GM19463 (cell line): ENCODE measurements around the gene PRPS1.
"Not testable (repeated sequence)": the region's sequence is repeated elsewhere in the genome, so short reads cannot be mapped to it uniquely, and the experiment has no call there.

ENCODE experiments used
- ATAC-seq: cut with Tn5 transposase; IDR thresholded peaks from one replicate; pipeline ENCODE4 v1.9.1; 2021; ENCODE audit warnings: mild to moderate bottlenecking, moderate library complexity; ENCODE audit not compliant: unreplicated experiment

Gene PRPS1

DNA sequence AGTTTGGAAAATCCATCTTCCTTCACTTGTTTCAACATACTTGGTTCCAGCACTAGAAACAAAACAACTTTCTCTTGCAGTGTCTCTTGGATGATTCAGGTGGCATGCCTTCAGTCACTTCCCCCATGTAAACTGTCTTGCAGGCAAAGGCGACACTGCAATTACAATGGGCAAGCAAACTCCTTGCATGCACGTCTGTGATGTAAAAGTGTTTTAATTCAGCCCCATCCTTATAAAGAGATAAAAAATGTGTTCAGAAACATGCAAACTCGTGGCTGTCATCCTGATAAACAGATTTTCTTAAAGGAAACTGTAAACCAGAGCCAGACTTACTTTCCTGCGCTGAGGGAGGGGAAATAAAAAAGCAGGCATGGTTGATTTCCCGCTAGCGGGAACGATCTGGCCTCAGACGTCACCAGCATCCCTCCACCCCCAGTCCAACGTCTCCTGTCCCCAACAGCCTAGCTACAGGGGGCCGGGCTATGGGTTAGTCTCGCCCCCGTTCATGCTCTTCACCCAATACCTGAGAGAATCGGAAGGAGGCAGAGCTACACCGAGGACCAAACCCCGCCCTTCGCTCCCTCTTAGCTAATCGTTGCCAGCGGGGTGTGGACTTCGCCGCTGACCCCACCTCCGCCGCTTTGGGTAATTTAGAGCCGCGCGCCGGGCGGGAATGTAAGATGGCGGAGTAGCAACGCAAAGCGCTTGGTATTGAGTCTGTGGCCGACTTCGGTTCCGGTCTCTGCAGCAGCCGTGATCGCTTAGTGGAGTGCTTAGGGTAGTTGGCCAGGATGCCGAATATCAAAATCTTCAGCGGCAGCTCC, at the start of gene PRPS1:
PRPS1 (plus strand) TSS at position 673 of the 824 bp plus-strand sequence; CDS start at position 792, 119 bp downstream.
- peak; percentile 99 for ATAC-seq

DNA sequence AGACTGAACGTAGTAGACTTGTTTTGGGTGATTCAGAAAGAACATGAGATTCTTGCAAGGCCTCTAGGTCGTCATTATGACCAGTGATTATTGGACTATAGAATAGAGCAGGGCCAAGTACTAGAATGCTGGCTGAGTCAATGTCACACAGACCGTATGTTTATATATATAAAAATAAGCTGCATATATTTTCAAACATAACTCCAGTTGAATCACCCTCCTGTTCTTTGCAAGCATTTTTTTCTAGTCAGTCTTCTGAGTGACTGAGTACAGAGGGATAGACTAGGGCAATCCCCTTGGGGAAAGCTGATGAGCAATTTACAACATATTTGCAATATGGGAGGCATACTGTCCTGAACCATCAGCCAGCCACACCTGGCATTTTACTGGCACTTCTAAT, 48.4 kb upstream of the PRPS1 start:
- no peak for ATAC-seq

DNA sequence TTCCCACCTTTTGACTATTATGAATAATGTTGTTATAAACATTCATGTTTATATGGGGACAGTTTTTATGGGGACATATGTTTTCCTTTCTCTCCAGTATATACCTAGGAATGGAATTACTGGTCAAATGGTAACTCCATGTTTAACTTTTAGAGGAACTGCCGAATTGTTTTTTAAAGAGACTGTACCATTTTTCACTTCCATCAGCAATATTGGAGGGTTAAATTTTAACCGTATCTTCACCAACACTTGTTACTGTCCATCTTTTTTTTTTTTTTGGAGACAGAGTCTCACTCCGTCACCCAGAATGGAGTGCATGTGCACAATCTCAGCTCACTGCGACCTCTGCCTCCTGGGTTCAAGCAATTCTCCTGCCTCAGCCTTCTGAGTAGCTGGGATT, 46.4 kb upstream of the PRPS1 start:
- no peak for ATAC-seq

DNA sequence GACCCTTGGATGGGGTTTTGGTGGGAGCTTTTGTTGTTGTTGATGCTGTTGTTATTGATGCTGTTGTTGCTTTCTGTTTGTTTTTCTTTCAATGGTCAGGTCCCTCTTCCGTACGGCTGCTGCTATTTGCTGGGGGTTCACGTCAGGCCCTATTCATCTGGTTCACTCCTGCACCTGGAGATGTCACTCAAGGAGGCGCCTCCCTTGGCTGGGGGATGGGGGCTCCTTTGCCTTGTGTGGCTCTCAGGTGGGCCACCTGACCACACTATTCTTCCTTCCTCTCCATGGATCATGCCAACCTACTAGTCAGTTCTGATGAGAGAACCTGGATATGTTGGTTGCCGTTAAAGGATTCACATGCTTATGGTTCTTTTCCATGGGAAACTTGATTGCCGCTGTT, 39.1 kb upstream of the PRPS1 start:
- no peak for ATAC-seq

DNA sequence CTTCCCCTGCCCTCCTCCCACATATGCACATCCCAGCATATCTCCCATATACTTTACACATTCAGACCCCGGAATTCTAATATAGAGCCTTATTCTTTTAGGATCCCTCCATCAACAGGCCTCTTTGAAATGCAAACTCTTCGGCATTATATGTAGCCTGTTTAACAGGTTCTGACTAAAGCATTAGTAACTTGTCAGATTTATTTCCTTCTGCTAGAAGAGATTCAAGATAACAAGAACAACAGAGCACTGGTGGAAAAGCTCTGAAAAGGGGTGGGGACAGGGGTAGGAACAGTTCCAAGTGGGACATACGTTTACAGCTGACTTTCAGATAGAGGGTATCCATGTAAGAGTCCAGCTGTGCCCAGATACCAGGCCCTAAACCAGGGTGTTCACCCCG, 31.7 kb upstream of the PRPS1 start:
- no peak for ATAC-seq

DNA sequence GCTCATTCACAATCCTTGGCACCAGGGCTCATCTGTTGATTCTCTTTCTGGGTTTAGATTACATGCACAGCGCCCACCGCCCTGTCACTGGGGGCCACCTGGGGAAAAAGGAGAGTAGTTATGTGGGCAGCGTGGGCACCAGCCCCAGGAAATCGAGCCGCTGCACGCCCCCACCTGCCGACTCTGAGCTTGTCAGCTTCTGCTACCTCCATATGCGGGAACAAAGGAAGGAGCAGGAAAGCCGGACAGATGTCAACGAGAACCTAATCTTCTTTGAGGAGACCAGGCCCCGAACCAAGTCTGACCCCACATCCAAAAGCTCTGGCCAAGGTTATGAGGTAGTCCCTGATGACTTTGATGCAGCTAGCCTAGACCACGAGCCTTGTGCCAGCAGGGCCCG, 31.0 kb upstream of the PRPS1 start:
- ATAC-seq, result no peak

DNA sequence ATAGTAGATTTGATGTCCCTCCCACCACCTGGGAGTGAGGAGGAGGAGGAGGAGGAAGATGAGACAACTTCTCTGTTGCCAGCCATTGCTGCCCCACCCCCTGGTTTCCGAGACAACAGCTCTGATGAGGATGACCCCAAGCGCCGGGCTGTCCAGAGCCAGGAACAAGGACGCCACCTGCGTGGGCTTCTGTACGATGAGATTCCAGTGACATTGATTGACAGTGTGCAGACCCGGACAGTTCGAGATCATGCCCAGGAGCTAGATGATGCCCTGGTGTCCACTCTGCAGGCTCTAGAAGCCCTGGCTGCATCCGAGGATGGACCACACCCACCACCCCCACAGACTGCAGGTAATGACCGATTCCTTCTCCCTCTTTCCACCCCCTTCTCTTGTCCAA, 30.5 kb upstream of the PRPS1 start:
- ATAC-seq, result no peak

DNA sequence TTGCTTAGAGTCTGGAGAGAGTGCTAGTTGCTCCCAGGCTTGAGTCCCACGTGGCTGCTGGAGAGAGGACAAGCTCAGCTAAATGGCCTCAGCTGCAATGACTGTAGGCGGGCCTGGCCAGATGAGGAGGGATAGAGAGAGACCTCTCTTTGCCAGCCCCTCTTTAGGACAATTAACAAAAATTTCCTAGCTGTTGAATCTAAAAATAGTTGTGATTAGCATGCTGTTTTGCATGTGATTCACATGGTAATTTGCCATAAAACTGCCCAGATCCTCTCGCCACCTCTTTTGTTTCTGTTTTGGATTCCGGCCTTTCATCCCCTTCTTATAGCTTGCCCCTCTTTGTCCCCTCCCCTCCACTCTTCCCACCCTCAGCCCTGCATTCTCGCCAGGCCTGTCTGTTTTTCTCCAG, 28.9 kb upstream of the PRPS1 start:
- no peak for ATAC-seq

DNA sequence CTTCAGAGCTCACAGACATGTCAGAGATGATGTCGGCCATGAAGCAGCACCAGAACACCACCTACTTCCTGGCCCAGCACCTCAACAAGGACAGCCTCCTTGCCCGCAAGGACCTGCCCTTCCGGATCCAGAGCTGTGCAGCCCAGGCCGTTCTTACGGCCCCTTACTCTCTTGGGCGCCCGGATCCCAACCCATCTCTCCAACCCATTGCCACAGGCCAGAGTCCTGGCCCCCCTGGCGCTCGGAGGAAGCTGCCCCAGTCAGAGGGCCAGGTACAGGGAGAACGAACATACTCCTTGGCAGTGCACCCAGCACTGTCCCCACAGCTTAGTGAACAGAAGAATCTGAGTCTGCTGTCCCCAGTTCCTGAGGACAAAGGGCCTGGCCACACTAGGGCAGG, 27.9 kb upstream of the PRPS1 start:
- ATAC-seq, result no peak

DNA sequence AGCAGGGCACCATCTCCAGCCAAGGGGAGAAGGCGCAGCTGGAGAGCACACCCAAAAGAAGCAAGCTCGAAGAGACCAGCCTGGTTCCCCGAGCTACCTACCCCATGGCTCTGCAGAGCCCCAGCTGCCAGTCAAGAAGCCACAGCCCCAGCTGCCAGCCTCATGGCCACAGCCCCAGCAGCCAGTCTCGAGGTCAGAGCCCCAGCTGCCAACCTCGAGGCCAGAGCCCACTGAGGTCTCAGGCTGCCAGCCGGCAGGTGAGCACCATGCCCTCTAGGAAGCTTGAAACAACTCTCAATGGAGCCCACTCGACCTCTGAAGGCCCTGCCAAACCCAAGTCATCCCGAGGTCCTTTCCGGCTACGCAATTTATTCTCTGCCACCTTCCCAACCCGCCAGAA, 27.0 kb upstream of the PRPS1 start:
- no peak for ATAC-seq

DNA sequence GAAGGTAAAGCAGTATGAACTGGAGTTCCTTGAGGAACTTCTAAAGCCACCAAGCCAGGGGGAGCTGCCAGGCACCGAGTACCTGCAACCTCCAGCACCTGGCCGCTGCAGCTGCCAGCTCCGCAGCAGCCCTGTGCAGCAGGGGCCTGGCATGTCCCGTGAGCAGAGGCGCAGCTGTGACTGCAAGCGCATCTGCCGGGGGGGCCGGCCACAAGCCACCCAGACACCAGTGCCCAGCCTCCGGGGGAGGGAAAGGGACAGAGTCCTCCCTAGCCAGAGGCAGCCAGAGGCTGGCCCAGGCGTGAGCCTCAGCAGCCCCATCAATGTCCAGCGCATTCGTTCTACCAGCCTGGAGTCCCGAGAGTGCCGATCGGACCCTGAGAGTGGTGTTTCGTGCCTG, 26.6 kb upstream of the PRPS1 start:
- ATAC-seq, result no peak

DNA sequence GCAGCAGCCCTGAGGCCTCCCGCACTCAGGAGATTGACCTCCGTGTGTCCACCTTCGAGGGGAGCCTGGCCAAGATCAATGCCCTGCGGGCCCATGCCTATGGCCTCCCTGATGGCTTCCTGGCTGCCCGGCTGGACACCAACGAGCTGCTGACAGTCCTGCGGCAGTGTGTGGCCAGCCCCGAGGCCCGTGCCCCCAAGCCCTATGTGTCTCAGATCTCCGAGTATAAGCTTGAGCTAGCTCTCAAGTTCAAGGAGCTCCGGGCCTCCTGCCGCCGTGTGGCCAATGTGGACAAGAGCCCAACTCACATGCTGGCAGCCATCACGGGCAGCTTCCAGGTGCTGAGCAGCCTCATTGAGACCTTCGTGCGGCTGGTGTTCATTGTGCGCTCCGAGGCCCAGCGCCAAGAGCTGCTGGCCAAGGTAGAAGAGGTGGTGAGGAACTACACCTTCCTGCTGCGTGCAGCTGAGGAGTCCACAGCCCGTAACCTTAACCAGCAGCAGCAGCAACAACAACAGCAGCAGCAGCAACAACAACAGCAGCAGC, 25.5 kb upstream of the PRPS1 start:
- no peak for ATAC-seq

DNA sequence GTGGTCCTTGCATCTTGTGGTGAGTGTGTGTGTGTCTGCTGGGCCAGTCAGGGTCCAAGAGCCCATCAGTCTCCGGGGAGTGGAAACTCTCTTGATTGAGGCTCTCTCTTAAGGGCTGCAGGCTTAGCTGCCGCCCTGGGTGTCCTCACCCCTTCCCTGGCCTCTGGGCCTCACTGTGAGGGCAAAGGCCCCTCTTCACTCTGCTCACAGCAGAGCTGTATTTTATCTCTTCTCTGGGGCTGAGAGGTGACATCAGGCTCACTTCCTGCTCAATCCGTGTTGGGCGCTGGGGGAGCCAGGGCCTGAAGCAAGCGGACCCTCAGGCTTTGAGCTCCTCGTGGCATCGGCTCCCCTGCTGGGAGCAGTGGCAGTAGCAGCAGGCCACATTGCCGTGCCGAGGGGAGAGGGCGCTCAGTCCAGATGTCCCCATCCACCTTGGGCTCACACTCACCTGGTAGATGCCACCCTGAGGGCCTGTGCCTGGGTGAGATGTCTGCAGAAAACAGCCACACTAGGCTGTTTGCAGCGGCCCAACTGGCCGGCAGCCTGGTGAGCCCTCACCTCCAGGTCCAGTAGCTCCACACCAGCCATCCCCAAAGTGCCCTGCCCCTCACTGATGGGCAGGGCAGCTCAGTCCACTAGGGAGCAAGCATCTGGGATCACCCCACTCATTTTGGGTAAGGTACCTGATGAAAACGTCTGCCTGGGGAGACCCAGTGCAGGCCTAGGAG, 24.7 kb upstream of the PRPS1 start:
- no peak for ATAC-seq

DNA sequence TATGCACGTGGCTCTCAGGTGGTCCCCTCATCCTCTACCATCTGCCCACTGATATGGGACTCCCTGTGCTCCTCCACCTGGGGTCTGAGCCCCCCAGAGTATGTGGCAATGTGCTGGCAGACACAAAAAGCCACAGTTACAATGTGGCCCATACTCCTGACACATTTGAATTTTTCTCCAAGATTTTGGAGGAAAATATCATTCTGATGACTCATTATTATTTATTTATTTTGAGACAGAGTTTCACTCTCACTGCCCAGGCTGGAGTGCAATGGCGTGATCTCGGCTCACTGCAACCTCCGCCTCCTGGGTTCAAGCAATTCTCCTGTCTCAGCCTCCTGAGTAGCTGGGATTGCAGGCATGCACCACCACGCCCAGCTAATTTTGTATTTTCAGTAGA, 19.2 kb upstream of the PRPS1 start:
- ATAC-seq, result not testable (repeated sequence)

DNA sequence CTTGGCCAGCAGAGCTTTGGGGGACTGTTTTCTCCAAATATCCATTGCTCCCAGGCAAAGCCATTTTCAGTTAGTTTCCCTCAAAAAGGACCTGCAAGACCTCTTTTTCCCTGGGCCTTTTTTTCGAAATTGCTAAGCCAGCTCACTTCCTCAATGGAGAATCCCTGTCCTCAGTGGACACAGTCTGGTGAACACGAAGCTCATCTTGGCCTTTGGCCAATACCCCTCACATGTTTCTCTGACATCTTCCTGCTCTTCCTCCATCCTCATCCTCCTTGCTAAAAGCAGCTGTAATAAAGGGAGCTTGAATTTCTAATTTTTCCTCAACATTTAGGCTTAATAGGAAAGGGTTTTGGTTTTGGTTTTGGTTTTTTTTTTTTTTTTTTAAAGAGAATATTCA, 17.6 kb upstream of the PRPS1 start:
- no peak for ATAC-seq

DNA sequence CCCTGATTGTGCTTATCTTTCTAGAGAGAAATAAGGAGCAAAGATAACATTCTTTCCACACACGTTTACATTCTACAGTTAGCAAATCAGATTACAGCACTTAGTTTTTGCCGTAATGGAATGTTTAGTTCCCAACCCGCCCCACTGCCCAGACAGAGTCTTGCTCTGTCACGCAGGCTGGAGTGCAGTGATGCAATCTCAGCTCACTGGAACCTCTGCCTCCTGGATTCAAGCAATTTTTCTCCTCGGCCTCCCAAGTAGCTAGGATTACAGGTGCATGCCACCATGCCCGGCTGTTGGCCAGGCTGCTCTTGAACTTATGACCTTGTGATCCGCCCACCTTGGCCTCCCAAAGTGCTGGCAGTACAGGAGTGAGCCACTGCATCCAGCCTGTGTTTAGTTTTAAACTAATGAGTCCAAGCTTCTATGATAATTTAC, 8.4 kb upstream of the PRPS1 start:
- no peak for ATAC-seq

DNA sequence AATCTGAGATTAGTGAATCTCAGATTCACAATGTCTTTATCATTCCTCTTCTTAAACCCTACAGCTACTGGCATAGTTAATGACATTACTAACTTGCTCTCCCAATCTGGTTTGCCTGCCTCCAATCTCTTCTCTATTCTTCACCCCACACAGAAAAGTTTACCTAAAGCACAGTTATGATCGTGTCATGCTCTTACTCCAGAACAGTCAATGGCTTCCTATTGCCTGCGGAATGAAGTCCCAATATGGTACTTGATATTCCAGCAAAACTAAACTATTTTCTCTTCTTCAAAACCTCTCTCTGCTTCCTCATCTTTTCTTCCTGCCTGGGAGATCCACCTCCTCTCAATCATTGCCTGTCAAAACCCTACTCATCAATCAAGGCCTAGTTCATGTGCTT, 3.4 kb upstream of the PRPS1 start:
- ATAC-seq, result no peak

DNA sequence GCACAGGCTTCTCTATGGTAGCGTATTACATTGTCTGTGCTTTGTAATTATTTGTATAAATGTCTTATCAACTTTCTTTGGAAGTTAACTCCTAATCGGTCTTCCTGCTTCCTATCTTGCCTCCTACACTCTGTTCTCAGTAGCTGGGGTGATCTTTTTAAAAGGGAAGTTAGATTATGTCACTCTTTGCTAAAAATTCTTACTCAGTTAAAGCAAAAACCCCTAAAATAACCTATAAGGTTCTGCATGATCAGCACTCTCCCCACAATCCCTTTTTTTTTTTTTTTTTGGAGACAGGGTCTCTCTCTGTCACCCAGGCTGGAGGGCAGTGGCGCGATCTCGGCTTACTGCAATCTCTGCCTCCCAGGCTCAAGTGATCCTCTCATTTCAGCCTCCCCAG, 2.6 kb upstream of the PRPS1 start:
- no peak for ATAC-seq

DNA sequence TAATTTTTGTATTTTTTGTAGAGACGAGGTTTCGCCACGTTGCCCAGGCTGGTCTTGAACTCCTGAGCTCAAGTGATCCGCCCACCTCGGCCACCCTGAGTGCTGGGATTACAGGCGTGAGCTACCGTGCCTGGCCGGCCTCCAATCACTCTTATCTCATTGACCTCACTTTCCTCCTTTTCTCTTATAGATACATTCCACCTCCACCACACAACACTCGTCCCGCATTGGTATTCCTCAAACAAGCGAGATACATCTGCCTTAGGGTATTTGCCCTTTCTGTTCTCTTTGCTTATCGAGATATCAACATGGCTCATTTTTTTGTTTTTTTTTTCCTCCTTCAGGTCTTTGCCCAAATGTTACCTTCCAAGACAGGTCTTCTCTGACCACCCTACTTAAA, 1.8 kb upstream of the PRPS1 start:
- ATAC-seq, result no peak

DNA sequence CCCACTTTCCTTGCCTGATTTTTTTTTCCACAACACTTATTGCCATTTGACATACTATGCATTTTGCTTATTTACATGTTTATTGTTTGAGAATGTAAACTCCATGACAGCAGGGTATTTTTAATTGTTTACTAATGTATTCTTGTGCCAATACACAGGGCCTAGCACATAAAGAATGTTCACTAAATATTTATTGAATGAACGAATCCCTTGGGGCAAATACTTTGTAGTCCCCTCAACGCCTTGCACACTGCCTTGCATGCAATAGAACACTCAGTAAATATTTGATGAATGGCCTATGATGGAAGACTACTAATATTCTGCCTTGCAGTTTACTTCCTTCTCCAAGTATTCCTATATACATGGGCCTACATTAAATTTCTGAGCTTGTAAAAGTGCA, 1.4 kb upstream of the PRPS1 start:
- no peak for ATAC-seq

DNA sequence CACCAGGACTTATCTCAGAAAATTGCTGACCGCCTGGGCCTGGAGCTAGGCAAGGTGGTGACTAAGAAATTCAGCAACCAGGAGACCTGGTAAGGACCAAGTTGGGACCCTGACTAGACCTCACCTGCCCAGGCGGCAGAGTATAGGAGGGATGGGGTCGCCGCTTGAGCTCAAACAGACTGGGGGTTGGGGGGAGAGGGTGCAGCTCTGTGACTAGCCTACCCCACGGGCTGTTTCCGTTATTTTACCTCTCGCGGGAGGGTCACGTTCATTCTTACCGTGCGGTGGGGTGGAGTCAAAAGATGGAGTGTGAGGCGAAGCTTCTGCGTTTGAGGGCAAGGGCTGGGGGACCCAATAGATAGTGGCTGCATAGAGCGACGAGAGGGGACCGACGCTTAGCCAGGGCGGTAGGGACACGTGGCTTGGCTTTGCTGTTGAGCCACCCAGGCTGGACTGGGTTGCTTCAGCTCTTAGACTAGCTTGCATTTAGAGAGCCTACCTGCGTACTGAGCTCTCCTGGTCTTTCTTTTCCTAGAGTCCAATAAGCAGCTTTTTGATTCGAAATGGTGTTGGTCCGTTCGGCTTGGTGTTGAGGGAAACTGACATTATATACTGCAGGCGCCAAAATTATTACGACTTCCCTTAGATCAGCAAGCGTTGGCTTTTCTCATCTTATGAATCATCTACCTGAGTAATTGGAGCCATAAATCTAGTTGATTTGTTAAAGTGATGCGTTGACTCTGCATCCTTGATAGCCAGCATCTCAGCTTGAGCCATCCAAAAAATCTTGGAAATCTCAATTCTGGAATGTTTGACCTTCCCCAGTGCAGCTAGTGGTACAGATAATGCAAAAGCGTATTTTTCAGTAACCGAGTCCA, 591 bp downstream of the PRPS1 start:
- ATAC-seq, result peak; percentile 26
